ELR (cell line): ENCODE measurements around the gene SPSB1.

Experiments
- DNase-seq: peaks from one replicate; pipeline ENCODE4 v3.0.0-alpha.2; 2015; ENCODE audit warnings: low read depth

SPSB1 gene

GRCh38 chr1:9344426-9345200 is 51.9 kb downstream of the SPSB1 start:
- DNase-seq, result no peak

DNA sequence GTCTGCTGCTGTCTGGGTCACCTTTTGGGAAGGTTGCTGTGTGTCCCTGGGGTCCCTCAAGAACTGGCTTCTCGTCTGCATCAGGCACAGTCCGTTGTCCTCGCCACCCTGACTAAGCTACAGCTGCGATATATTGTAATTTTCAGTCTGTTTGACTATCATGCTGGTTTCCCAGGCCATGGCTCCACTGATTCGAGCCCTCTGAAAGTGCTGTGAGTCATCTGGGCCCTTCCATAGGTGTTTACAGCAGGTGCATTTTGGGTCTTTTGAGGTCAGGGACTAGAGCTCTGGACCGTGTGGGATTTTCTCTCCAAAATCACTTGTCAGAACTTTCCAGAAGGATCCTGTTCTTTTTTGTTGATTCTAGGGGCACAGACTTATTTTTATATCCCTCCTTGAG is 52.8 kb downstream of the SPSB1 start:
- no peak for DNase-seq

DNA sequence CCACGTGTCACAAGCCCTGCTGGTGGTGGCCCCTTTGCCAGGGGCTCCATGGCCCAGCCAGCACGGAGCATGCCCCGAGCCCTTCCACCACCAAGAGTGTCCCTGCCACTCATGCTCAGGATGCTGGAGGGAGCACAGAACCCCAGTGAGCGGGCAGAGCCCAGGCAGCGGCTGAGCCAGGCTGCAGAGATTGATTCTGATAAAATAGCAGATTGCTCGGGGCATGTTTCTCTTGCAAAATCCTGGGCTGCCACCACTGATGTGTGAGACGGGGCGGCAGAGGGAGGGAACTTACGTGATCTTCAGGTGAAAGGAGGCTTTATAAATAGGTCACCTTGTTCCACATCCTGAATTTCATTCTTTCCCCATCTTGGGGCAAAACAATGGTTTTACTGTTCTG is 53.2 kb downstream of the SPSB1 start:
- DNase-seq, result no peak

GRCh38 chr1:9346566-9346965 is 53.9 kb downstream of the SPSB1 start:
- DNase-seq, result no peak

DNA sequence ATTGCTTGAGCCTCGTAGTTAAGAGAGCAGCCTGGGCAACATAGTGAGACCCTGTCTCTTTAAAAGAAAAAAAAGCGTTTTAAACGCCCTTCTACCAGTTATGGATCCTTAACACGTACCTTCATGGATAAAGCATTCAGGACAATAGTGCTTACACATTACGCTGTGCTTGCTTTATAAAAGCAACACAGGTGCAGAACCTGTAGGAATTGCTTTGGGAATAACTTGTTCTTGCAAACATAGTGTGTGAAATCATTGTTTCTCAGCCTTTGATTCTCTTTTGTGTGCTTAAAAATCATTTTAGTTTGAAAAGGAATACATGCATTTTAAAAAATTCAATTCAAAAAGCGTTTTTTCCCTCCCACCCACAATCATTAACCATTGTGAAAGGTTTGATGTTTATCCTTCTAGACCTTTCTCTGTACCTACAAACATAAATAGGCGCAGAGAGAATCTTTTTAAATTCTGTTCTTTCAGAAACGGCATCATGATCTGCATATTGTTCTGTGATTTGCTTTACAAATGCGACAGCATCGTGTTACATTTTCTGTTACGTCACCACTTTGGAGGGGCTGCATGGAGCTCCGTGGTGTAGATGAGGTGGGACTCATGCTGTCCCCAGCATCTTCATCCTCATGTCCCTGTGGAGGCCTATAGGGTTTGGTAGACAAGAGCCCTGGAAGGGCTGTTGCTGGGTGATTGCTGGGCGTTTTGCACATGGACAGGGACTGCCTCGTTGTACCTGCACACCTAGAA is 54.6 kb downstream of the SPSB1 start:
- DNase-seq, result no peak

GRCh38 chr1:9349331-9349851 is 56.7 kb downstream of the SPSB1 start:
- no peak for DNase-seq

GRCh38 chr1:9350013-9350908 is 57.6 kb downstream of the SPSB1 start:
- peak; percentile 68 for DNase-seq

DNA sequence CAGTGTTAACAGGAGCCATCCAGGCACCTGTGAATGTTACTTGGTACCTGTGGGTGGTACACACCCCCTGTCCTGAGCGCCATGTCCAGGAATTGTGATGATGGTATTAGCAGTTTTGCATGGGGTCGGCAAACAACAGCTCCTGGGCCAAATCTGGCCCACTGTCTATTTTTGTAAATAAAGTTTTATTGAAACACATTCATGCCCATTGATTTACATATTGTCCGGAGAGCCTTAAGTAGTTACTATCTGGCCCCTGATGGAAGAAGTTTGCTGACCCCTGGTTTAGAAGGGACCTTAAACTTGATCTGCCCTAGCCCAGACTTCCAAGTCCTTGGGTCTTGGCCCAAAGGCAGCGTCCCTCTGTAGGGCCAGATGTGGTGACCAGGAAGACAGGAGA is 58.3 kb downstream of the SPSB1 start:
- DNase-seq, result no peak

DNA sequence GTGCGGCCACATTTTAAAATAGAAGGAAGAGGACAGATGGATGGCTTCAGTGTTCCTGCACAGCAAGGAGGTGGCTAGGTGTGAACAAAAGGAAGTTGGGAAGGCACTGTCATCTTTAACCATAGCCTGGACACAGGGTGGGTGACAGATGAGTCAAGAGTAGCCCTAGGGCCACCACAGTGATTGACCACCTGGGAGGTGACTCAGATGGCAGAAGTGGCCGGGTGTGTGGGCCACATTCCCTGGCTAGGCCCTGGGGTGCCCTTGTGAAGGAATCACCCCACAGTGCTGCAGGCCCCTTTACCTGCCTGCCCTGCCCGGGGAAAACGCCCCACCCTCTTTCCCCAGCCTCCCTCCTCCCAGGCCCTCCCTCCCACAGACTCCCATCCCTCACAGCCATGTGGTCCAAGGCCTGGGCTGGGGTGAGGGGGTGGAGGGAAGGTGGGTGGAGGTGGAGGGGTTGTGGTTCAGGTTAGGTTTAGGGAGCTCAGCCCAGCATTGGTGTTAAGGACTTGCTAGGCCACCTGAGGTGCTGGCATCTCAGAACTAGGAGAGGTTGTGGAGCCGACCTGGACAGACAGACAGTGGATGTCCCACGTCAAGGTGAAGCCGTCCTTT is 59.1 kb downstream of the SPSB1 start:
- DNase-seq, result peak; percentile 26

GRCh38 chr1:9352377-9353134 is 59.9 kb downstream of the SPSB1 start:
- no peak for DNase-seq

- DNase-seq, result no peak
These were observed 62.8 kb downstream of the SPSB1 start for GRCh38 chr1:9355503-9355902.

GRCh38 chr1:9356021-9356420 is 63.3 kb downstream of the SPSB1 start:
- DNase-seq, result no peak

DNA sequence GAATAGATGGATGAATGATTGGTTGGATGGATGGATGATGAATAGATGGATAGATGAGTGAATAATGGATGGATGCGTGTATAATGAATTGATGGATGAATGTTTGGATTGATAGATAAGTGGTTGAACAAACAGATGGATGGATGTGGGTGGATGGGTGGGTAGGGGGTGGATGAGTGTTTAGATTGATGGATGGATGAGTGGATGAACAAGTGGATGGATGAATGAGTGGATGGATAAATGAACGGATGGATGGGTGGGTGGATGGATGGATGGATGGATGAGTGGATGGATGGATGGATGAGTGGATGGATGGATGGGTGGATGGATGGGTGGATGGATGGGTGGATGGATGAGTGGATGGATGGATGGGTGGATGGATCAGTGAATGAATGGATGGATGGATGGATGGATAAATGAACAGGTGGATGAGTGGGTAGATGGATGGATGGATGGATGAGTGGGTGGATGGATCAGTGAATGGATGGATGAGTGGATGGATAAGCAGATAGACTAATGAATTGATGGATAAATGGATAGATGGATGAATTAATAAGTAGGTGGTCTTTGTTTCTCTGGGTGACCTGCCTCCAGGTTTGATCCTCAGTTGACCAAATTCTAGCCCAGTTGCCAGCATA is 64.3 kb downstream of the SPSB1 start:
- DNase-seq, result no peak

DNA sequence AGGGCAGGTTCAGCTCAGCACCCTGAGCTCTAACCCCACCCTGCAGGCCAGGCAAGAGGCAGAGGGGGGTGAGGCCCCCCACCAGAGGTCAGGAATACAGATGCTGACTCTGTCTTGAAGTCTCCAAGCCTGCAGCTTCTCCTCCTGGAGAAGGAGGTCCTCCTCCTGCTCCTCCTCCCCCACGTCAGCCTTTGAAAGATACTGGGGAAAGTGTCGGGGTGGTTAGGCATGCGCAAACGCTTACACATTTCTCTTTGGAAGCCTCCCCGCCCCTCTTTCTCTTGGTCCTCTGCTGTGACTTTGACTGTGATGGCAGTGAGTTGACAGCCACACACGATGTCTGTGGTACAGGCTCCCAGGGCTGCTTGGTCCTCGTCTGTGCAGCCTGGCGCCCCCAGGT is 65.3 kb downstream of the SPSB1 start:
- no peak for DNase-seq

- no peak for DNase-seq
These were observed 67.8 kb downstream of the SPSB1 start for GRCh38 chr1:9360371-9361064.

DNA sequence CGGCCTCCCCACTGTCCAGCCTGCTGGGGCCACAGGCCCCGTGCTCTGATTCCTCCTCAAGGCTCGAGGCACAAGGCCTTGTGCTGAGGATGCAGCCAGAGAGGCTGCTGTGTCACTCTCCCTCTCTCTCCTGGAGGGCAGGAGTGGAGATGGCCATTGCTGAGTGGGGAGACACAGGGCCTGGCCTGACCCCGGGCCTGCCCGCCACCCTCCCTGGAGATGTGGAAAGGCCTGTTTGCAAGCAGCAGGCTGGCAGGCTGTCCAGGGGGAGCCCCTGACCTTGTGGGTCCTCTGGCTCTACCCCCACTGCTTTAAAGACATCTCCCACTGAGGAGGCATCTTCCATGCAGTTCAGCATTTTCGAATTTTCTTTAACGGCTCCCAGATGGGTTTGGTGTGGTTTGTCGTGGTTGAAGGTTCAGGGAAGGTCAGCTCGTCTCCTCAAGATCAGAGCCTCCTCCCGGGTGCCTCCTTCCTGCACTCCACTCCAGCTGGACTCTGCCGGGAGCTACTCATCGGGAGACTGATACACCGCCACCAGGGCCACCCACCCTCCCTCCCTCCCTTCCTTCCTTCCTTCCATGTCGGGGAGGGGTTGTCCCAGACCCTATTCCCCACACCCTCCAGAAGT is 69.1 kb downstream of the SPSB1 start:
- no peak for DNase-seq

- no peak for DNase-seq
These were observed 69.8 kb downstream of the SPSB1 start for GRCh38 chr1:9362488-9362887.

DNA sequence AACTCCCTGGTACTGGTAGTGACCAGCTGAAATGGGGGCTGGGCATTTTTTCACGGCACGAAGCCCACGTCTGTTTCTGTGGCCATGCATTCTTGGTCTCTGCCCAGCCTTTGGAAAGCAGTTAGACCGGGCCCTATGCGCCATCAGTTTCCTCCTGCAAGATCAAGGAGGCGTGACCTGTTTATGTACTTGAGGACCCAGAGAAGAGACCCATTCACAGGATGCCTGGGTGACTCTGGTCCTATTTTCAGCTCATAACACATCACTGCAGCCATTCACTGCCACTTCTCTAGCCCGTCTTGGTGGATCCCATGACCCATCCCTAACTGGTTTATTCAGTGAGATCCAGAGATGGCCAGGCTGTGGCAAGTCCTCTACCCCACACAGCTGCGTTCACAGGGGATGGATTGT is 70.4 kb downstream of the SPSB1 start:
- DNase-seq, result no peak

GRCh38 chr1:9366298-9366697 is 73.6 kb downstream of the SPSB1 start:
- no peak for DNase-seq
